Peyer's patch (tissue), 4 donors: Measurements from ENCODE around the gene STAT6. TPM values are rescaled to one million over a fixed set of nuclear protein-coding genes. Genes with fewer than 3 reads are reported as not detected.

ENCODE experiments used
- DNase-seq, 3 donors: peaks; one replicate each; pipeline ENCODE4 v3.0.0-alpha.2; 2017 to 2019
- H3K27ac ChIP-seq, 4 donors: fragments of 200-600 bp; sonication (generic); one replicate each; pipeline ENCODE4 v1.5.1; 2016 to 2019
- H3K27me3 ChIP-seq, 2 donors: fragments of 200-600 bp; sonication (generic); one replicate each; pipeline ENCODE4 v1.5.1; 2019
- H3K36me3 ChIP-seq, 3 donors: fragments of 200-600 bp; sonication (generic); one replicate each; pipeline ENCODE4 v1.5.1; 2016 to 2019
- H3K4me1 ChIP-seq, 4 donors: fragments of 200-600 bp; sonication (generic); one replicate each; pipeline ENCODE4 v1.5.1; 2016 to 2019
- H3K4me3 ChIP-seq, 4 donors: fragments of 200-600 bp; sonication (generic); 1 replicate in 3 of 4; 2 replicates in 1 of 4; pipeline ENCODE4 v1.5.1; 2016 to 2019; ENCODE audit warnings: mild to moderate bottlenecking in 1 of 4
- H3K9me3 ChIP-seq, 4 donors: fragments of 200-600 bp; sonication (generic); one replicate each; pipeline ENCODE4 v1.5.1; 2016 to 2019; ENCODE audit warnings: mild to moderate bottlenecking in 1 of 4
- CTCF ChIP-seq, 6 experiments: fragments of 450-650 bp in 4 of 6; fragments of 200-600 bp in 2 of 6; sonication (generic) in 1 of 6; IDR thresholded peaks; one replicate each; pipeline ENCODE4 v1.5.1; 2017 to 2019; ENCODE audit warnings: antibody characterized with exemption in 6 of 6, mild to moderate bottlenecking in 3 of 6, moderate library complexity in 1 of 6
- POLR2A ChIP-seq, 2 donors: fragments of 450-650 bp; IDR thresholded peaks; one replicate each; pipeline ENCODE4 v1.5.1; 2017; ENCODE audit warnings: antibody characterized with exemption in 2 of 2, mild to moderate bottlenecking in 2 of 2, moderate library complexity in 2 of 2
- total RNA-seq, 4 donors: library from RNA; depleted of rRNA; stranded (reverse); fragments of >200 nt; gene quantifications; one replicate each; pipeline ENCODE4 v1.1.0, GENCODE V29; 2016

Gene STAT6
- total RNA-seq, 4 donors from 2014 or later, result 278 to 416 (median 382) TPM

DNA sequence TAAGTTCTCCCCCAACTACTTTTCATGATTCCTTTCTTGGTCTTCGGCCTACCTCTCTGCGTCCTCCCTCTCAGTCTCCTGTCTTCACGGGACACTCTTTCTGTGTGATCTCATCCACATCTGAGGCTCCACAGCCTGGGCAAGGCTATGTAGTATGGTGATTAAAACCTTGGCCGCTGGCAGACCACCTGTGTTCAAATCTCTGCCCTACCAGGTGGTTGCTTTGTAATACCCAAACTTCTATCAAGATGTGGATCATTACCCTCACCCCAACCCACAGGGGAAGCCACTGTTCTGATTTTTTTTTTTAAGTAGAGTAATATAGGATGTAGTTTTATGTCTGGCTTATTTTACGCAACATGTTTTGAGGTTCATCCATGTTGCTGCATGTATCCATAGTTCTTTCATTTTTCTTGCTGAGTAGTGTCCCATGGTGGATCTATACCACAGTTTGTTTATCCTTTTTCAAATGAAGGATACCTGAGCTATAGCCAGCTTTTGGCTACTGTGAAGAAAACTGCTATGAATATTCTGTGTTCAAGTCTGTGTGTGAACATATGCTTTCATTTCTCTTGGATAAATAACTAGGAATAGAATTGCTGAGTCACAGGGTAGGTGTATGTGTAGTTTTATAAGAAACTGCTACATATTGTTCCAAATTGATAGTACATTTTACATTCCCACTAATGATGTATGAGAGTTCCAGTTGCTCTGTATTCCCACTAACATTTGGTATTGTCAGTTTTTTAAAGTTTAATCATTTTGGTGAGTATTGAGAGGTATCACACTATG is 8.3 kb upstream of the STAT6 start:
- peak overlapping the region in 1 of 4 donors; percentile 38 for H3K27ac ChIP-seq
- TF ChIP-seq CTCF (IDR thresholded peaks at IDR 0.05) (no peak), POLR2A (IDR thresholded peaks at IDR 0.05) (no peak)

DNA sequence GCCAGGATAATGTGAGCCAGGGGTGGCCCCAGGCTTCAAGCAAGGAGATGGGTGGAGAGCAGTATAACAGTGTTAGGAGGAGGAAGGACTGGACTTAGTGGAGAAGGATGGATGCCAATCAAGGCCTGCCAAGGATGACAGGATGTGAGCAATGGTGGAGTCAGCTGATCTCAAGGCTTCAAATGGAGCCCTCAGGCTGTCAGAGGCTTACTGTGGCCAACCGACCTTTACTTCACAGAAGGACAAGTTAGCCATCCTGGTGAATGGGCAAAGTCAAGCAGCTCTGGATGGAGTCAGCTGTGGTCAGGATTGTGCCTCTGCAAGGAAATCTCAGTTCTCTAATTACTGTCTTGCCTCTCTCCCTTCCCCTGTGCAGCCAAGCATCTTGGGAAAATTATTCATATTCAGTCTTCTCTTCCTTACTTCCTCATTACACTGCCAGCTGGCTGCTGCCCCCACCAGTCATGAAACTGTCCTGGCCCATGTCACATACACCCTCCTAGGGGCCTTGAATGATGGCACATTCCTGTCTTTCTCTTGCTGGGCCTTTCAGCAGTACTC is 7.6 kb upstream of the STAT6 start:
- DNase-seq, result peak in 1 of 3 donors; percentile 45
- Histone ChIP-seq H3K36me3 (no peaks in the 10 kb centered on the region), H3K27me3 (no peaks in the 10 kb centered on the region), H3K4me1 (no peaks in the 10 kb centered on the region), H3K27ac (peak overlapping the region in 1 of 4 donors; percentile 38), H3K9me3 (no peaks in the 10 kb centered on the region), H3K4me3 (no peak overlapping the region)
- TF ChIP-seq POLR2A (IDR thresholded peaks at IDR 0.05) (no peak), CTCF (IDR thresholded peaks at IDR 0.05) (no peak)

More for the DNA sequence above, 8.3 kb upstream of the STAT6 start:
- H3K4me3 ChIP-seq, result no peak overlapping the region
- no peaks in the 10 kb centered on the region for H3K4me1 ChIP-seq
- H3K9me3 ChIP-seq, result no peaks in the 10 kb centered on the region
- DNase-seq, result no peak
- no peaks in the 10 kb centered on the region for H3K36me3 ChIP-seq
- no peaks in the 10 kb centered on the region for H3K27me3 ChIP-seq

GRCh38 chr12:57116580-57117281 is 5.6 kb upstream of the STAT6 start:
- Histone ChIP-seq H3K36me3 (no peaks in the 10 kb centered on the region), H3K27ac (no peak overlapping the region), H3K9me3 (no peaks in the 10 kb centered on the region), H3K4me1 (peaks cover 0 to 8% (median 0%) of the 10 kb centered on the region in 4 donors), H3K27me3 (no peaks in the 10 kb centered on the region), H3K4me3 (no peak overlapping the region)
- no peak for DNase-seq
- TF ChIP-seq CTCF (IDR thresholded peaks at IDR 0.05) (no peak), POLR2A (IDR thresholded peaks at IDR 0.05) (no peak)

- peak in 2 of 6 experiments; percentile 74 to 83 for TF ChIP-seq CTCF (IDR thresholded peaks at IDR 0.05)
- no peak for TF ChIP-seq POLR2A (IDR thresholded peaks at IDR 0.05)
- no peaks in the 10 kb centered on the region for H3K9me3 ChIP-seq
- H3K4me3 ChIP-seq, result peak overlapping the region; percentile 74 to 81 (median 76)
- H3K27ac ChIP-seq, result peak overlapping the region; percentile 98 to 99 (median 98)
- peaks cover 0 to 7% (median 0%) of the 10 kb centered on the region in 3 donors for H3K36me3 ChIP-seq
- H3K4me1 ChIP-seq, result peaks cover 0 to 34% (median 5%) of the 10 kb centered on the region in 4 donors
- H3K27me3 ChIP-seq, result no peaks in the 10 kb centered on the region
- no peak for DNase-seq
These were observed 1.5 kb upstream of the STAT6 start for GRCh38 chr12:57112492-57113294.
